Fibroblast of skin of left biceps (primary cell): ENCODE results near the gene PIGB.
"Not testable (repeated sequence)": the region's sequence is repeated elsewhere in the genome, so short reads cannot be mapped to it uniquely, and the experiment has no call there.

Source experiments
- DNase-seq, 2 experiments: peaks; one replicate each; pipeline ENCODE4 v3.0.0-alpha.2; 2013; ENCODE audit warnings: low read depth in 2 of 2

PIGB gene

GRCh38 chr15:55379095-55379494 is 60.1 kb downstream of the PIGB start:
- no peak for DNase-seq

DNA sequence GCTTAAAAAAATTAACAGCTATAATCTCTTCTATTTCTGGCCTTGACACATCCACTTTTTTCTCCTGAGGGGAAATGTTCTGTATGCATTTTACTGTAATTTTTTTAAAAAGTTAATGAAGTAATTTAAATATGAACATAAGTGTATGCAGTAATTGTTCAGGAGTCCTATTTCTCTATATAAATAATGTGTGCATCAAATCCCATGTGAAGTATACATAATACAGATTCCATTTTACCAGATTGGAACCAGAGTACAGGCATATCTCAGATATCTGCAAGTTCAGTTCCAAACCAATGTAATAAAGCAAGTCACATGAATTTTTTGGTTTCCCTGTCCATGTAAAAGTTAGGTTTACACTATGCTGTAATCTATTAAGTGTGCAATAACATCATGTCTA is 62.6 kb downstream of the PIGB start:
- no peak for DNase-seq

GRCh38 chr15:55383687-55384086 is 64.7 kb downstream of the PIGB start:
- DNase-seq, result no peak

GRCh38 chr15:55387027-55387426 is 68.0 kb downstream of the PIGB start:
- no peak for DNase-seq

- DNase-seq, result no peak
Measured at GRCh38 chr15:55389264-55389607, 70.2 kb downstream of the PIGB start.

DNA sequence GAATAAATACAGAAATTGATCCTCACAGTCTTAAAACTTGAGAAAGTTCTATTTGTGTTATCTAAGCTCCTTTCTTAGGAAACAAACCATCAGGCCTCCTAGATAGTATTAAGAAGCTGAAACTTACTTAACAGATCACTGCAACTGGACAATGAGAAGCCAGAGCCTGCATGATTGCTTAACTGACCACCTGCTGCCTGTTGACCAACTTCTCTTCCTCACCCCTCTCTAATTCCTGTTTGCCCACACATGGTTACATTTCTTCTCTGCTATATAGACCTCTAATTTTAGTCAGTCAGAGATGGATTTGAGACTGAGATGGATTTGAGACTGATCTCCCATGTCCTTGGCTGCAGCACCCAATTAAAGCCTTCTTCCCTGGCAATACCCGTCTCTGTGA is 75.7 kb downstream of the PIGB start:
- no peak for DNase-seq

DNA sequence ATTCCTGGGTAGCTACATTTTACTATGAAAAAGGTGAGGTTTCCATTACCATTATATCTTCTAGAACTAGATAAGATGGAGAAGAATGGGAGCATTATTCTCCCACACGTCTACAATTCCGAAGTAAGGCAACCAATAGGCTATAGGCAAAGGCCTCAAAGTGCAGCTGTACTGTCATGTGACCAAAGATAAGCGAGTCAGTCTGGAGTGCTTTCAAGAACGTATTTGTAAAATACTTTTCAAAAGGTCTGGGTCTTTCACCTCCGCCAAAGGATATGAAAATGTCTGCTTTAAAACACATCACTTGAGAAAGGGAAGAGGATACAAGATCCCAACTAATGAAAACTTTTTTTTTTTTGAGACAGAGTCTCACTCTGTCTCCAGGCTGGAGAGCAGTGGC is 79.2 kb downstream of the PIGB start:
- DNase-seq, result no peak

GRCh38 chr15:55400050-55400449 is 81.0 kb downstream of the PIGB start:
- not testable (repeated sequence) for DNase-seq

- no peak for DNase-seq
Measured at GRCh38 chr15:55401786-55402246, 82.8 kb downstream of the PIGB start.

DNA sequence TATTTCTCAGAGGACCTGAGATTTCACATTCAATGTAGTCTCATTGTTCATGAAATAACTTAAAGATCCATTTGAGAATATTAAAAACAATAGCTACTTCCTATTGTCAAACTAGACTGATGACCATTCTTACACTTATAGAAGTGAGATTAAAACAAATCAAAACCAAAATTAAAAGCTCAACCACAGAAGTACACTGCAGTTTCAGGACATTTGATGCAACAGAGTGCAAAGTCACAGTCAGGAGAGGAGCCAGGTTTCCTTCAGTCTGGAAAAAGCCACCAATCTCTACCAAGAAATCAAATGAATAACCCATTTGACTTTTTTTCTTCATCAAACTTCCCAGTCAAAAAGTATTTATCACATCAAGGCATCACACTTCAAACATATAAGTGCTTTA is 83.7 kb downstream of the PIGB start:
- DNase-seq, result no peak

GRCh38 chr15:55403531-55403930 is 84.5 kb downstream of the PIGB start:
- peak; percentile 17 to 19 for DNase-seq
